Measurements from ENCODE around the gene OR11G2.
"Not testable (repeated sequence)": the region's sequence is repeated elsewhere in the genome, so short reads cannot be mapped to it uniquely, and the experiment has no call there.

The OR11G2 gene

GRCh38 chr14:20179880-20180279 is 10.8 kb upstream of the OR11G2 start:
- Histone ChIP-seq H3K36me3 (ENCODE audit: control insufficient read depth, insufficient read depth, low read length) (no peaks in the 10 kb centered on the region), H3K27me3 (replicated peaks; ENCODE audit: control insufficient read depth, insufficient read depth, low read length, poor library complexity, severe bottlenecking) (no peaks in the 10 kb centered on the region), H3K4me1 (ENCODE audit: control insufficient read depth, insufficient read depth, low read length, poor library complexity, severe bottlenecking) (no peaks in the 10 kb centered on the region), H3K27ac (ENCODE audit: insufficient read depth, low read length, poor library complexity, severe bottlenecking) (no peak overlapping the region), H3K4me3 (ENCODE audit: insufficient read depth, low read depth, low read length, poor library complexity, severe bottlenecking) (no peak overlapping the region), H3K9me3 (ENCODE audit: control insufficient read depth, low read length) (no peaks in the 10 kb centered on the region)
- no peak for DNase-seq

- H3K9me3 ChIP-seq (ENCODE audit: control insufficient read depth, low read length): no peaks in the 10 kb centered on the region
- no peaks in the 10 kb centered on the region for H3K36me3 ChIP-seq (ENCODE audit: control insufficient read depth, insufficient read depth, low read length)
- no peak overlapping the region for H3K27ac ChIP-seq (ENCODE audit: insufficient read depth, low read length, poor library complexity, severe bottlenecking)
- no peak for DNase-seq
- H3K27me3 ChIP-seq (replicated peaks; ENCODE audit: control insufficient read depth, insufficient read depth, low read length, poor library complexity, severe bottlenecking): no peaks in the 10 kb centered on the region
- H3K4me3 ChIP-seq (ENCODE audit: insufficient read depth, low read depth, low read length, poor library complexity, severe bottlenecking): no peak overlapping the region
- H3K4me1 ChIP-seq (ENCODE audit: control insufficient read depth, insufficient read depth, low read length, poor library complexity, severe bottlenecking): no peaks in the 10 kb centered on the region
These were observed 10.2 kb upstream of the OR11G2 start for GRCh38 chr14:20180486-20180885.

GRCh38 chr14:20184181-20184580 is 6.5 kb upstream of the OR11G2 start:
- H3K4me1 ChIP-seq (ENCODE audit: control insufficient read depth, insufficient read depth, low read length, poor library complexity, severe bottlenecking): no peaks in the 10 kb centered on the region
- no peak overlapping the region for H3K4me3 ChIP-seq (ENCODE audit: insufficient read depth, low read depth, low read length, poor library complexity, severe bottlenecking)
- H3K27me3 ChIP-seq (replicated peaks; ENCODE audit: control insufficient read depth, insufficient read depth, low read length, poor library complexity, severe bottlenecking): no peaks in the 10 kb centered on the region
- no peak overlapping the region for H3K27ac ChIP-seq (ENCODE audit: insufficient read depth, low read length, poor library complexity, severe bottlenecking)
- no peaks in the 10 kb centered on the region for H3K36me3 ChIP-seq (ENCODE audit: control insufficient read depth, insufficient read depth, low read length)
- no peak for DNase-seq
- H3K9me3 ChIP-seq (ENCODE audit: control insufficient read depth, low read length): no peaks in the 10 kb centered on the region

- DNase-seq: no peak
- Histone ChIP-seq H3K9me3 (ENCODE audit: control insufficient read depth, low read length) (no peaks in the 10 kb centered on the region), H3K4me1 (ENCODE audit: control insufficient read depth, insufficient read depth, low read length, poor library complexity, severe bottlenecking) (no peaks in the 10 kb centered on the region), H3K4me3 (ENCODE audit: insufficient read depth, low read depth, low read length, poor library complexity, severe bottlenecking) (no peak overlapping the region), H3K36me3 (ENCODE audit: control insufficient read depth, insufficient read depth, low read length) (no peaks in the 10 kb centered on the region), H3K27me3 (replicated peaks; ENCODE audit: control insufficient read depth, insufficient read depth, low read length, poor library complexity, severe bottlenecking) (no peaks in the 10 kb centered on the region), H3K27ac (ENCODE audit: insufficient read depth, low read length, poor library complexity, severe bottlenecking) (no peak overlapping the region)
These were observed 700 bp downstream of the OR11G2 start for GRCh38 chr14:20191396-20191795.

- Histone ChIP-seq H3K36me3 (ENCODE audit: control insufficient read depth, insufficient read depth, low read length) (no peaks in the 10 kb centered on the region), H3K4me1 (ENCODE audit: control insufficient read depth, insufficient read depth, low read length, poor library complexity, severe bottlenecking) (no peaks in the 10 kb centered on the region), H3K4me3 (ENCODE audit: insufficient read depth, low read depth, low read length, poor library complexity, severe bottlenecking) (no peak overlapping the region), H3K27me3 (replicated peaks; ENCODE audit: control insufficient read depth, insufficient read depth, low read length, poor library complexity, severe bottlenecking) (no peaks in the 10 kb centered on the region), H3K27ac (ENCODE audit: insufficient read depth, low read length, poor library complexity, severe bottlenecking) (no peak overlapping the region), H3K9me3 (ENCODE audit: control insufficient read depth, low read length) (no peaks in the 10 kb centered on the region)
- no peak for DNase-seq
These were observed 3.4 kb downstream of the OR11G2 start for GRCh38 chr14:20194101-20194500.

- not testable (repeated sequence) for H3K27me3 ChIP-seq (replicated peaks; ENCODE audit: control insufficient read depth, insufficient read depth, low read length, poor library complexity, severe bottlenecking); H3K27ac ChIP-seq (ENCODE audit: insufficient read depth, low read length, poor library complexity, severe bottlenecking); H3K9me3 ChIP-seq (ENCODE audit: control insufficient read depth, low read length); H3K4me3 ChIP-seq (ENCODE audit: insufficient read depth, low read depth, low read length, poor library complexity, severe bottlenecking); H3K4me1 ChIP-seq (ENCODE audit: control insufficient read depth, insufficient read depth, low read length, poor library complexity, severe bottlenecking); H3K36me3 ChIP-seq (ENCODE audit: control insufficient read depth, insufficient read depth, low read length); DNase-seq
These were observed 4.5 kb downstream of the OR11G2 start for GRCh38 chr14:20195170-20195569.

- DNase-seq: no peak
- Histone ChIP-seq H3K27me3 (replicated peaks; ENCODE audit: control insufficient read depth, insufficient read depth, low read length, poor library complexity, severe bottlenecking) (no peaks in the 10 kb centered on the region), H3K27ac (ENCODE audit: insufficient read depth, low read length, poor library complexity, severe bottlenecking) (no peak overlapping the region), H3K4me3 (ENCODE audit: insufficient read depth, low read depth, low read length, poor library complexity, severe bottlenecking) (no peak overlapping the region), H3K4me1 (ENCODE audit: control insufficient read depth, insufficient read depth, low read length, poor library complexity, severe bottlenecking) (no peaks in the 10 kb centered on the region), H3K36me3 (ENCODE audit: control insufficient read depth, insufficient read depth, low read length) (no peaks in the 10 kb centered on the region), H3K9me3 (ENCODE audit: control insufficient read depth, low read length) (no peaks in the 10 kb centered on the region)
These were observed 5.2 kb downstream of the OR11G2 start for GRCh38 chr14:20195911-20196310.

GRCh38 chr14:20197459-20197858 is 6.8 kb downstream of the OR11G2 start:
- H3K36me3 ChIP-seq (ENCODE audit: control insufficient read depth, insufficient read depth, low read length): no peaks in the 10 kb centered on the region
- H3K27ac ChIP-seq (ENCODE audit: insufficient read depth, low read length, poor library complexity, severe bottlenecking): no peak overlapping the region
- no peak overlapping the region for H3K4me3 ChIP-seq (ENCODE audit: insufficient read depth, low read depth, low read length, poor library complexity, severe bottlenecking)
- H3K4me1 ChIP-seq (ENCODE audit: control insufficient read depth, insufficient read depth, low read length, poor library complexity, severe bottlenecking): no peaks in the 10 kb centered on the region
- no peaks in the 10 kb centered on the region for H3K27me3 ChIP-seq (replicated peaks; ENCODE audit: control insufficient read depth, insufficient read depth, low read length, poor library complexity, severe bottlenecking)
- H3K9me3 ChIP-seq (ENCODE audit: control insufficient read depth, low read length): no peaks in the 10 kb centered on the region
- DNase-seq: no peak

GRCh38 chr14:20198991-20199390 is 8.3 kb downstream of the OR11G2 start:
- no peaks in the 10 kb centered on the region for H3K27me3 ChIP-seq (replicated peaks; ENCODE audit: control insufficient read depth, insufficient read depth, low read length, poor library complexity, severe bottlenecking)
- H3K9me3 ChIP-seq (ENCODE audit: control insufficient read depth, low read length): no peaks in the 10 kb centered on the region
- no peaks in the 10 kb centered on the region for H3K36me3 ChIP-seq (ENCODE audit: control insufficient read depth, insufficient read depth, low read length)
- no peak overlapping the region for H3K4me3 ChIP-seq (ENCODE audit: insufficient read depth, low read depth, low read length, poor library complexity, severe bottlenecking)
- H3K4me1 ChIP-seq (ENCODE audit: control insufficient read depth, insufficient read depth, low read length, poor library complexity, severe bottlenecking): no peaks in the 10 kb centered on the region
- no peak overlapping the region for H3K27ac ChIP-seq (ENCODE audit: insufficient read depth, low read length, poor library complexity, severe bottlenecking)
- DNase-seq: no peak

GRCh38 chr14:20204721-20205120 is 14.0 kb downstream of the OR11G2 start:
- Histone ChIP-seq H3K4me1 (ENCODE audit: control insufficient read depth, insufficient read depth, low read length, poor library complexity, severe bottlenecking) (no peaks in the 10 kb centered on the region), H3K27me3 (replicated peaks; ENCODE audit: control insufficient read depth, insufficient read depth, low read length, poor library complexity, severe bottlenecking) (no peaks in the 10 kb centered on the region), H3K36me3 (ENCODE audit: control insufficient read depth, insufficient read depth, low read length) (no peaks in the 10 kb centered on the region), H3K4me3 (ENCODE audit: insufficient read depth, low read depth, low read length, poor library complexity, severe bottlenecking) (no peak overlapping the region), H3K9me3 (ENCODE audit: control insufficient read depth, low read length) (no peaks in the 10 kb centered on the region), H3K27ac (ENCODE audit: insufficient read depth, low read length, poor library complexity, severe bottlenecking) (no peak overlapping the region)
- DNase-seq: no peak

- no peaks in the 10 kb centered on the region for H3K9me3 ChIP-seq (ENCODE audit: control insufficient read depth, low read length)
These were observed 18.9 kb downstream of the OR11G2 start for GRCh38 chr14:20209595-20209994.

More at GRCh38 chr14:20209595-20209994, 18.9 kb downstream of the OR11G2 start:
- no peak for DNase-seq
- no peaks in the 10 kb centered on the region for H3K27me3 ChIP-seq (replicated peaks; ENCODE audit: control insufficient read depth, insufficient read depth, low read length, poor library complexity, severe bottlenecking)
- H3K4me1 ChIP-seq (ENCODE audit: control insufficient read depth, insufficient read depth, low read length, poor library complexity, severe bottlenecking): no peaks in the 10 kb centered on the region
- H3K4me3 ChIP-seq (ENCODE audit: insufficient read depth, low read depth, low read length, poor library complexity, severe bottlenecking): no peak overlapping the region
- H3K36me3 ChIP-seq (ENCODE audit: control insufficient read depth, insufficient read depth, low read length): no peaks in the 10 kb centered on the region
- H3K27ac ChIP-seq (ENCODE audit: insufficient read depth, low read length, poor library complexity, severe bottlenecking): no peak overlapping the region
